ENCODE results near the gene LDLRAD2. TPM values are rescaled to one million over a fixed set of nuclear protein-coding genes. Genes with fewer than 3 reads are reported as not detected.

LDLRAD2 gene
- total and polyA plus RNA-seq, 9 of the 15 experiments (the other 6 are each of a cell fraction or from before 2014, with no cell fraction given) = 0.45 to 0.48 TPM; not detected in 7

Other genes starting within 250 kb of the LDLRAD2 start
- 19.2 and 28.0 TPM in 2 replicates for gene RAP1GAP, start 142.9 kb upstream of the LDLRAD2 start, total RNA-seq (2014; rRNA removed)
- 7.0 and 7.3 TPM in 2 replicates for gene RAP1GAP, start 142.9 kb upstream of the LDLRAD2 start, total RNA-seq (2014; rRNA removed; fragmentation: Illumina TruSeq; extraction: Trizol)
- gene RAP1GAP, start 142.9 kb upstream of the LDLRAD2 start, total RNA-seq (2015; rRNA removed; fragmentation: Illumina TruSeq; extraction: Trizol) = 9.5 and 9.7 TPM in 2 replicates
- 30.2 and 31.0 TPM in 2 replicates for gene RAP1GAP, start 142.9 kb upstream of the LDLRAD2 start, total RNA-seq (2021)
- gene RAP1GAP, start 142.9 kb upstream of the LDLRAD2 start, polyA plus RNA-seq (2011; rRNA removed) = 30.2 and 36.0 TPM in 2 replicates
- gene RAP1GAP, start 142.9 kb upstream of the LDLRAD2 start, polyA plus RNA-seq (2014; fragmentation: Illumina TruSeq; extraction: Trizol) = 23.5 and 26.5 TPM in 2 replicates
- under 1 TPM; 0.29 to 0.51 TPM for gene RAP1GAP, start 142.9 kb upstream of the LDLRAD2 start, polyA plus RNA-seq (2014; fragmentation: Nextera tagmentation; extraction: Ambion mirVana)
- gene RAP1GAP, start 142.9 kb upstream of the LDLRAD2 start, polyA plus RNA-seq (2014; rRNA removed) = 21.7 and 22.3 TPM in 2 replicates
- 89.9 and 91.0 TPM in 2 replicates for gene USP48, start 29.1 kb upstream of the LDLRAD2 start, total RNA-seq (2014; rRNA removed)
- 106 and 120 TPM in 2 replicates for gene USP48, start 29.1 kb upstream of the LDLRAD2 start, total RNA-seq (2014; rRNA removed; fragmentation: Illumina TruSeq; extraction: Trizol)
- 102 and 109 TPM in 2 replicates for gene USP48, start 29.1 kb upstream of the LDLRAD2 start, total RNA-seq (2015; rRNA removed; fragmentation: Illumina TruSeq; extraction: Trizol)
- 123 TPM in 2 replicates for gene USP48, start 29.1 kb upstream of the LDLRAD2 start, total RNA-seq (2021)
- gene USP48, start 29.1 kb upstream of the LDLRAD2 start, polyA plus RNA-seq (2011; rRNA removed) = 78.6 and 97.2 TPM in 2 replicates
- gene USP48, start 29.1 kb upstream of the LDLRAD2 start, polyA plus RNA-seq (2014; fragmentation: Illumina TruSeq; extraction: Trizol) = 101 and 121 TPM in 2 replicates
- gene USP48, start 29.1 kb upstream of the LDLRAD2 start, polyA plus RNA-seq (2014; fragmentation: Nextera tagmentation; extraction: Ambion mirVana) = 10 to 100 TPM; 23.3 to 30.3 TPM
- 101 and 106 TPM in 2 replicates for gene USP48, start 29.1 kb upstream of the LDLRAD2 start, polyA plus RNA-seq (2014; rRNA removed)
- 21.0 and 31.3 TPM in 2 replicates for gene HSPG2, start 125.0 kb downstream of the LDLRAD2 start, total RNA-seq (2014; rRNA removed)
- gene HSPG2, start 125.0 kb downstream of the LDLRAD2 start, total RNA-seq (2014; rRNA removed; fragmentation: Illumina TruSeq; extraction: Trizol) = 11.4 and 15.7 TPM in 2 replicates
- gene HSPG2, start 125.0 kb downstream of the LDLRAD2 start, total RNA-seq (2015; rRNA removed; fragmentation: Illumina TruSeq; extraction: Trizol) = 13.7 and 17.1 TPM in 2 replicates
- 139 and 160 TPM in 2 replicates for gene HSPG2, start 125.0 kb downstream of the LDLRAD2 start, total RNA-seq (2021)
- gene HSPG2, start 125.0 kb downstream of the LDLRAD2 start, polyA plus RNA-seq (2011; rRNA removed) = 9.9 and 20.6 TPM in 2 replicates
- 30.9 and 52.3 TPM in 2 replicates for gene HSPG2, start 125.0 kb downstream of the LDLRAD2 start, polyA plus RNA-seq (2014; fragmentation: Illumina TruSeq; extraction: Trizol)
- under 1 TPM; 0.14 to 0.86 TPM for gene HSPG2, start 125.0 kb downstream of the LDLRAD2 start, polyA plus RNA-seq (2014; fragmentation: Nextera tagmentation; extraction: Ambion mirVana)
- gene HSPG2, start 125.0 kb downstream of the LDLRAD2 start, polyA plus RNA-seq (2014; rRNA removed) = 29.9 and 34.2 TPM in 2 replicates
- gene CELA3B, start 164.8 kb downstream of the LDLRAD2 start, total RNA-seq (2014; rRNA removed) = not detected in 2 replicates
- gene CELA3B, start 164.8 kb downstream of the LDLRAD2 start, total RNA-seq (2014; rRNA removed; fragmentation: Illumina TruSeq; extraction: Trizol) = not detected in 2 replicates
- gene CELA3B, start 164.8 kb downstream of the LDLRAD2 start, total RNA-seq (2015; rRNA removed; fragmentation: Illumina TruSeq; extraction: Trizol) = not detected in 2 replicates
- 3.1 and 3.8 TPM in 2 replicates for gene CELA3B, start 164.8 kb downstream of the LDLRAD2 start, total RNA-seq (2021)
- not detected in 2 replicates for gene CELA3B, start 164.8 kb downstream of the LDLRAD2 start, polyA plus RNA-seq (2011; rRNA removed)
- gene CELA3B, start 164.8 kb downstream of the LDLRAD2 start, polyA plus RNA-seq (2014; fragmentation: Illumina TruSeq; extraction: Trizol) = not detected in 2 replicates
- not detected for gene CELA3B, start 164.8 kb downstream of the LDLRAD2 start, polyA plus RNA-seq (2014; fragmentation: Nextera tagmentation; extraction: Ambion mirVana)
- gene CELA3B, start 164.8 kb downstream of the LDLRAD2 start, polyA plus RNA-seq (2014; rRNA removed) = not detected in 2 replicates
- not detected in 2 replicates for gene CELA3A, start 189.4 kb downstream of the LDLRAD2 start, total RNA-seq (2014; rRNA removed)
- not detected in 2 replicates for gene CELA3A, start 189.4 kb downstream of the LDLRAD2 start, total RNA-seq (2014; rRNA removed; fragmentation: Illumina TruSeq; extraction: Trizol)
- not detected in 2 replicates for gene CELA3A, start 189.4 kb downstream of the LDLRAD2 start, total RNA-seq (2015; rRNA removed; fragmentation: Illumina TruSeq; extraction: Trizol)
- gene CELA3A, start 189.4 kb downstream of the LDLRAD2 start, total RNA-seq (2021) = 5.4 and 5.7 TPM in 2 replicates
- gene CELA3A, start 189.4 kb downstream of the LDLRAD2 start, polyA plus RNA-seq (2011; rRNA removed) = not detected in 2 replicates
- not detected in 2 replicates for gene CELA3A, start 189.4 kb downstream of the LDLRAD2 start, polyA plus RNA-seq (2014; fragmentation: Illumina TruSeq; extraction: Trizol)
- gene CELA3A, start 189.4 kb downstream of the LDLRAD2 start, polyA plus RNA-seq (2014; fragmentation: Nextera tagmentation; extraction: Ambion mirVana) = not detected
- not detected in 2 replicates for gene CELA3A, start 189.4 kb downstream of the LDLRAD2 start, polyA plus RNA-seq (2014; rRNA removed)
- 186 and 222 TPM in 2 replicates for gene CDC42, start 240.4 kb downstream of the LDLRAD2 start, total RNA-seq (2014; rRNA removed)
- 370 and 448 TPM in 2 replicates for gene CDC42, start 240.4 kb downstream of the LDLRAD2 start, total RNA-seq (2014; rRNA removed; fragmentation: Illumina TruSeq; extraction: Trizol)
- gene CDC42, start 240.4 kb downstream of the LDLRAD2 start, total RNA-seq (2015; rRNA removed; fragmentation: Illumina TruSeq; extraction: Trizol) = 313 and 336 TPM in 2 replicates
- 242 and 247 TPM in 2 replicates for gene CDC42, start 240.4 kb downstream of the LDLRAD2 start, total RNA-seq (2021)
- gene CDC42, start 240.4 kb downstream of the LDLRAD2 start, polyA plus RNA-seq (2011; rRNA removed) = 331 and 398 TPM in 2 replicates
- 345 and 351 TPM in 2 replicates for gene CDC42, start 240.4 kb downstream of the LDLRAD2 start, polyA plus RNA-seq (2014; fragmentation: Illumina TruSeq; extraction: Trizol)
- gene CDC42, start 240.4 kb downstream of the LDLRAD2 start, polyA plus RNA-seq (2014; fragmentation: Nextera tagmentation; extraction: Ambion mirVana) = 100 to 1,000 TPM; 230 to 325 TPM
- gene CDC42, start 240.4 kb downstream of the LDLRAD2 start, polyA plus RNA-seq (2014; rRNA removed) = 192 and 212 TPM in 2 replicates

Data from K562 (cell line).